Activated T-helper 1 cell treated with anti-CD3 and anti-CD28 coated beads, Interleukin-12 subunit alpha, Interleukin-12 subunit beta, Interleukin-2, Interleukin-4 antibody, amounts not matched to agents 30 ng/mL and 10 ng/mL and 1 ng/mL, durations not matched to agents 14 hours and 24 hours and 36 hours (primary cell): ENCODE data around the gene RBBP8. TPM values are rescaled to one million over a fixed set of nuclear protein-coding genes. Genes with fewer than 3 reads are reported as not detected.

ENCODE experiments used
- DNase-seq: peaks from one replicate; pipeline ENCODE4 v3.0.0; 2021; ENCODE audit warnings: low spot score
- H3K27ac Mint-ChIP-seq: one replicate; pipeline ENCODE4 v1.8.0; 2021; ENCODE audit warnings: mild to moderate bottlenecking, mixed read lengths
- H3K27me3 Mint-ChIP-seq: one replicate; pipeline ENCODE4 v1.8.0; 2022; ENCODE audit warnings: mild to moderate bottlenecking, moderate library complexity, mixed read lengths; ENCODE audit not compliant: insufficient read depth
- H3K36me3 Mint-ChIP-seq: one replicate; pipeline ENCODE4 v1.8.0; 2021; ENCODE audit warnings: low read depth, mixed read lengths
- H3K4me1 Mint-ChIP-seq: one replicate; pipeline ENCODE4 v1.8.0; 2021; ENCODE audit warnings: low read depth, mixed read lengths
- H3K4me3 Mint-ChIP-seq: one replicate; pipeline ENCODE4 v1.8.0; 2021; ENCODE audit warnings: mild to moderate bottlenecking, moderate library complexity, mixed read lengths
- H3K9me3 Mint-ChIP-seq: one replicate; pipeline ENCODE4 v1.8.0; 2021; ENCODE audit warnings: mixed read lengths
- intact Hi-C: fragments of 100-400 bp; cut with micrococcal nuclease; formaldehyde crosslinking; loops from one replicate; pipeline ENCODE4 v1.15.1; 2024
- total RNA-seq: library from RNA; stranded (reverse); gene quantifications from 2 replicates; pipeline ENCODE4 v1.2.3, GENCODE V29; 2022

RBBP8 gene
- total RNA-seq, 1 donor from 2014 or later, result 95.1 TPM

- Mint-ChIP-seq H3K4me1 (no peaks in the 10 kb centered on the region), H3K36me3 (no peaks in the 10 kb centered on the region), H3K27ac (no peak overlapping the region), H3K27me3 (peaks cover 13% of the 10 kb centered on the region), H3K4me3 (no peak overlapping the region), H3K9me3 (no peaks in the 10 kb centered on the region)
- no peak for DNase-seq
- intact Hi-C loops, result no loop called here
Measured at GRCh38 chr18:22924589-22924988, 8.5 kb upstream of the RBBP8 start.

- Mint-ChIP-seq H3K27me3 (peaks cover 10% of the 10 kb centered on the region), H3K4me3 (no peak overlapping the region), H3K4me1 (no peaks in the 10 kb centered on the region), H3K27ac (no peak overlapping the region), H3K9me3 (no peaks in the 10 kb centered on the region), H3K36me3 (no peaks in the 10 kb centered on the region)
- intact Hi-C loops, result no loop called here
- no peak for DNase-seq
Measured at GRCh38 chr18:22926454-22926853, 6.7 kb upstream of the RBBP8 start.

GRCh38 chr18:22928339-22928738 is 4.8 kb upstream of the RBBP8 start:
- no peak for DNase-seq
- Mint-ChIP-seq H3K4me1 (peaks cover 11% of the 10 kb centered on the region), H3K27me3 (peaks cover 6% of the 10 kb centered on the region), H3K9me3 (no peaks in the 10 kb centered on the region), H3K27ac (no peak overlapping the region), H3K36me3 (no peaks in the 10 kb centered on the region), H3K4me3 (no peak overlapping the region)
- intact Hi-C loops, result no loop called here

GRCh38 chr18:22930089-22930713 is 2.9 kb upstream of the RBBP8 start:
- no peak overlapping the region for H3K27ac Mint-ChIP-seq
- intact Hi-C loops, result loop anchor here (1.0 to 5.0 kb wide), 11 partner anchors 53 to 1328 kb away; partner anchors contain the start of genes ABHD3, ESCO1, MIB1 and NPC1
- H3K36me3 Mint-ChIP-seq, result peaks cover 2% of the 10 kb centered on the region
- H3K4me1 Mint-ChIP-seq, result peaks cover 20% of the 10 kb centered on the region
- peaks cover 3% of the 10 kb centered on the region for H3K27me3 Mint-ChIP-seq
- no peak overlapping the region for H3K4me3 Mint-ChIP-seq
- H3K9me3 Mint-ChIP-seq, result no peaks in the 10 kb centered on the region
- peak; percentile 67 for DNase-seq

GRCh38 chr18:22932885-22933205 is 283 bp upstream of the RBBP8 start:
- H3K4me3 Mint-ChIP-seq, result peak overlapping the region; percentile 98

GRCh38 chr18:22933966-22934423 is 867 bp downstream of the RBBP8 start:
- Mint-ChIP-seq H3K27me3 (peaks cover 3% of the 10 kb centered on the region), H3K4me1 (peaks cover 46% of the 10 kb centered on the region), H3K36me3 (peaks cover 15% of the 10 kb centered on the region), H3K9me3 (no peaks in the 10 kb centered on the region), H3K4me3 (peak overlapping the region; percentile 98), H3K27ac (peak overlapping the region; percentile 95)
- intact Hi-C loops, result loop anchor here (1.0 to 5.0 kb wide), 15 partner anchors 44 to 1332 kb away; partner anchors contain the start of genes ABHD3, ESCO1, MIB1 and NPC1
- DNase-seq, result no peak

More at GRCh38 chr18:22932885-22933205, 283 bp upstream of the RBBP8 start:
- Mint-ChIP-seq H3K9me3 (no peaks in the 10 kb centered on the region), H3K27ac (peak overlapping the region; percentile 81), H3K4me1 (peaks cover 37% of the 10 kb centered on the region), H3K36me3 (peaks cover 8% of the 10 kb centered on the region), H3K27me3 (peaks cover 3% of the 10 kb centered on the region)
- no peak for DNase-seq
- intact Hi-C loops, result loop anchor here (1.0 to 5.0 kb wide), 15 partner anchors 45 to 1331 kb away; partner anchors contain the start of genes ABHD3, ESCO1, MIB1 and NPC1

GRCh38 chr18:22934789-22935188 is 1.7 kb downstream of the RBBP8 start:
- H3K36me3 Mint-ChIP-seq, result peaks cover 20% of the 10 kb centered on the region
- H3K9me3 Mint-ChIP-seq, result no peaks in the 10 kb centered on the region
- intact Hi-C loops, result loop anchor here (5.0 kb wide), 9 partner anchors 122 to 1332 kb away; partner anchors contain the start of genes ABHD3, ESCO1, MIB1 and NPC1
- peaks cover 3% of the 10 kb centered on the region for H3K27me3 Mint-ChIP-seq
- peak overlapping the region; percentile 29 for H3K27ac Mint-ChIP-seq
- no peak for DNase-seq
- peak overlapping the region; percentile 98 for H3K4me3 Mint-ChIP-seq
- peaks cover 46% of the 10 kb centered on the region for H3K4me1 Mint-ChIP-seq

- peaks cover 46% of the 10 kb centered on the region for H3K4me1 Mint-ChIP-seq
- DNase-seq, result no peak
- no peaks in the 10 kb centered on the region for H3K9me3 Mint-ChIP-seq
- H3K4me3 Mint-ChIP-seq, result no peak overlapping the region
- peaks cover 3% of the 10 kb centered on the region for H3K27me3 Mint-ChIP-seq
- peaks cover 23% of the 10 kb centered on the region for H3K36me3 Mint-ChIP-seq
- intact Hi-C loops, result no loop called here
- no peak overlapping the region for H3K27ac Mint-ChIP-seq
Measured at GRCh38 chr18:22935431-22935830, 2.3 kb downstream of the RBBP8 start.

GRCh38 chr18:22936515-22936914 is 3.4 kb downstream of the RBBP8 start:
- Mint-ChIP-seq H3K27ac (no peak overlapping the region), H3K9me3 (no peaks in the 10 kb centered on the region), H3K36me3 (peaks cover 23% of the 10 kb centered on the region), H3K4me1 (peaks cover 46% of the 10 kb centered on the region), H3K27me3 (peaks cover 3% of the 10 kb centered on the region), H3K4me3 (peak overlapping the region; percentile 11)
- no peak for DNase-seq
- intact Hi-C loops, result no loop called here

GRCh38 chr18:22939649-22940048 is 6.5 kb downstream of the RBBP8 start:
- Mint-ChIP-seq H3K36me3 (peaks cover 21% of the 10 kb centered on the region), H3K4me1 (peaks cover 29% of the 10 kb centered on the region), H3K27me3 (no peaks in the 10 kb centered on the region), H3K27ac (no peak overlapping the region), H3K9me3 (no peaks in the 10 kb centered on the region), H3K4me3 (no peak overlapping the region)
- intact Hi-C loops, result no loop called here
- DNase-seq, result no peak

- Mint-ChIP-seq H3K27ac (no peak overlapping the region), H3K4me1 (peaks cover under 1% of the 10 kb centered on the region), H3K9me3 (no peaks in the 10 kb centered on the region), H3K4me3 (no peak overlapping the region), H3K36me3 (peaks cover 16% of the 10 kb centered on the region), H3K27me3 (no peaks in the 10 kb centered on the region)
- intact Hi-C loops, result no loop called here
- no peak for DNase-seq
Measured at GRCh38 chr18:22943847-22944246, 10.7 kb downstream of the RBBP8 start.

- Mint-ChIP-seq H3K36me3 (peaks cover 23% of the 10 kb centered on the region), H3K4me3 (no peak overlapping the region), H3K27me3 (no peaks in the 10 kb centered on the region), H3K4me1 (no peaks in the 10 kb centered on the region), H3K9me3 (no peaks in the 10 kb centered on the region), H3K27ac (no peak overlapping the region)
- DNase-seq, result no peak
- intact Hi-C loops, result no loop called here
Measured at GRCh38 chr18:22946217-22946616, 13.1 kb downstream of the RBBP8 start.

GRCh38 chr18:22946846-22947245 is 13.7 kb downstream of the RBBP8 start:
- H3K36me3 Mint-ChIP-seq, result peaks cover 29% of the 10 kb centered on the region
- H3K27me3 Mint-ChIP-seq, result no peaks in the 10 kb centered on the region
- intact Hi-C loops, result no loop called here
- H3K4me3 Mint-ChIP-seq, result no peak overlapping the region
- H3K9me3 Mint-ChIP-seq, result no peaks in the 10 kb centered on the region
- peaks cover 3% of the 10 kb centered on the region for H3K4me1 Mint-ChIP-seq
- H3K27ac Mint-ChIP-seq, result no peak overlapping the region
- DNase-seq, result no peak
